Aorta (tissue), 5 donors: Measurements from ENCODE around the gene GADD45G. TPM values are rescaled to one million over a fixed set of nuclear protein-coding genes. Genes with fewer than 3 reads are reported as not detected.

Experiments used
- ATAC-seq: fragments of 200-7000 bp; cut with Tn5 transposase; one replicate; pipeline ENCODE4 v1.9.1; 2022; ENCODE audit warnings: moderate library complexity; ENCODE audit not compliant: low FRiP score
- DNase-seq, 2 donors: peaks; one replicate each; pipeline ENCODE4 v3.0.0-alpha.2; 2020
- H3K27ac ChIP-seq, 2 donors: one replicate each; pipeline ENCODE4 v1.5.1; 2013; ENCODE audit warnings: low read length in 2 of 2, mild to moderate bottlenecking in 2 of 2, moderate library complexity in 2 of 2, control low read depth in 1 of 2, inconsistent platforms in 1 of 2, low read depth in 1 of 2
- H3K27me3 ChIP-seq, 2 donors: one replicate each; pipeline ENCODE4 v1.6.1; 2013; ENCODE audit warnings: control low read depth in 1 of 2, low read length in 1 of 2, mild to moderate bottlenecking in 1 of 2, moderate library complexity in 1 of 2; ENCODE audit not compliant: insufficient read depth in 2 of 2, control insufficient read depth in 1 of 2
- H3K36me3 ChIP-seq, 2 donors: one replicate each; pipeline ENCODE4 v1.6.1; 2013; ENCODE audit warnings: control low read depth in 1 of 2, low read length in 1 of 2, mild to moderate bottlenecking in 1 of 2; ENCODE audit not compliant: insufficient read depth in 2 of 2, control insufficient read depth in 1 of 2
- H3K4me1 ChIP-seq, 2 donors: one replicate each; pipeline ENCODE4 v1.6.1; 2013; ENCODE audit warnings: low read length in 2 of 2, control low read depth in 1 of 2, mild to moderate bottlenecking in 1 of 2, moderate library complexity in 1 of 2; ENCODE audit not compliant: insufficient read depth in 2 of 2, control insufficient read depth in 1 of 2
- H3K4me3 ChIP-seq, 2 donors: one replicate each; pipeline ENCODE4 v1.5.1; 2013; ENCODE audit warnings: low read length in 2 of 2, control low read depth in 1 of 2, mild to moderate bottlenecking in 1 of 2
- H3K9me3 ChIP-seq: one replicate; pipeline ENCODE4 v1.6.1; 2013; ENCODE audit warnings: mild to moderate bottlenecking, low read length; ENCODE audit not compliant: control insufficient read depth
- WGBS, 2 donors: extraction: QIAGEN DNeasy Blood & Tissue Kit; methylation state at CpG; one replicate each; pipeline ENCODE4 v1.1.7; 2013; 5-methylcytosine and 5-hydroxymethylcytosine counted together
- intact Hi-C, 2 donors: fragments of 100-400 bp; cut with DNase I; formaldehyde crosslinking; loops; one replicate each; pipeline versions ENCODE4 v1.14.2 to v1.15.0; 2022
- polyA plus RNA-seq, 2 donors: library from polyadenylated mRNA; stranded (reverse); fragments of 200-250 nt; gene quantifications; one replicate each; pipeline ENCODE4 v1.2.3, GENCODE V29; 2013
- total RNA-seq, 2 donors: library from RNA; stranded (reverse); fragmentation: NEBNext Ultra II Directional; extraction: Animal tissue kit (Norgen Biotek cat#: 25700); gene quantifications; one replicate each; pipeline ENCODE4 v1.2.1, GENCODE V29; 2021
- donor health status: healthy with polysubstance abuse.
- donor health status: Bipolar disorder and iron deficiency.
- donor health status: DM: no; HTN: no; CAD: no.
- donor health status: DM: no; HTN: no; CAD: no.
- donor health status: DM: yes; HTN: yes; CAD: no.

GADD45G gene
- total and polyA plus RNA-seq, 4 donors: 4.5 to 30.4 (median 6.4) TPM

DNA sequence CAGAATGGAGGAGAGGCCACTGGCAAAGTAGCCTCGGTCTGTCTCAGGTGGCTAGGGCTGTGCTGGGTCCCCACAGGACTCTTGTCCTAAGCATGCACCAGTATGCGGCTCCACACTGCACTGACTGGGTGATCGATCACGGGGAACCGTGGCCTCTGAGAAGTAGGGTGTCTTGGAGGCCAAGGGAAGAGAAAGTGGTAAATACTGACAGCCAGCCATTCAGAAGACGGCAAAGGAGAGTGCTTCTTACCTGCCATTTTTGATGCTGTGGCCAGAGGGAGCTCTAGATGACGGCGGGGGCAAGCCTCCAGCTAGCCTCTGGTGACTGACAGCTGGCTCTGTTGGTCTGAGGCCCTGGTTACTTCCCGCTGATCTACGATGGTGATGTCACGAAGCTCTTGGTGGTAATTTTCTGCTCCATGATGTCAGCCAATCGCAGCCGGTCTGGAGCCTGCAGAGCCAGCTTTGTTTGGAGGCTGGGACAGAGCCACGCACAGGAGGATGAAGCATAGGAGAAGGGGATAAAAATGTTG lies 40.4 kb upstream of the GADD45G start:
- peaks cover 0 to 2% of the 10 kb centered on the region in 2 donors for H3K27me3 ChIP-seq
- H3K27ac ChIP-seq: no peak overlapping the region
- no peaks in the 10 kb centered on the region for H3K36me3 ChIP-seq
- intact Hi-C loops: no loop called here
- H3K4me1 ChIP-seq: no peaks in the 10 kb centered on the region
- H3K9me3 ChIP-seq: peaks cover 1% of the 10 kb centered on the region
- ATAC-seq (no peak), DNase-seq (no peak)
- WGBS, 2 donors: 58 to 60% methylated on average over 14 of the region's 14 CpGs
- no peak overlapping the region for H3K4me3 ChIP-seq

DNA sequence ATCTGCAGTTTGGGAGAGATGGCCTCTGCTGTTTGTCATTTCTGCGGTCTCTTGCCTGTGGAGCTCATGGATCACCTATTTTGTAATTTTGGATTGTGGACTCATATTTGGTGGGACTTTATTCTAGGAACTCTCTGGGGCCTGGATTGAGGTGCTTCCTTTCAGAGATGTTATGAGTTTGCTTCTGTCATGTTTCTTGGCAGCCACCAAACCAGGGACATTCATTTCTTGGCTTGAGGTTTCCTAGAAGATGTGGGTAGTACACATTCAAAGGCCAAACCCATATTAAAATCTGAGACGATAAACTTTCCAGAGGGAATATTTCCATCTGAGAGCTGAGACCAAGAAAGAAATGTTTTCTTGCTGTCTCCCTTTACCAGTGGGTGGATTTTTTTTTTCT lies 37.2 kb upstream of the GADD45G start:
- Histone ChIP-seq H3K27ac (no peak overlapping the region), H3K4me1 (no peaks in the 10 kb centered on the region), H3K36me3 (no peaks in the 10 kb centered on the region), H3K27me3 (peaks cover 0 to 2% of the 10 kb centered on the region in 2 donors), H3K9me3 (peaks cover 1% of the 10 kb centered on the region), H3K4me3 (no peak overlapping the region)
- intact Hi-C loops: no loop called here
- ATAC-seq: no peak
- WGBS, 2 donors: 93 to 94% methylated on average over 2 of the region's 2 CpGs
- no peak for DNase-seq

DNA sequence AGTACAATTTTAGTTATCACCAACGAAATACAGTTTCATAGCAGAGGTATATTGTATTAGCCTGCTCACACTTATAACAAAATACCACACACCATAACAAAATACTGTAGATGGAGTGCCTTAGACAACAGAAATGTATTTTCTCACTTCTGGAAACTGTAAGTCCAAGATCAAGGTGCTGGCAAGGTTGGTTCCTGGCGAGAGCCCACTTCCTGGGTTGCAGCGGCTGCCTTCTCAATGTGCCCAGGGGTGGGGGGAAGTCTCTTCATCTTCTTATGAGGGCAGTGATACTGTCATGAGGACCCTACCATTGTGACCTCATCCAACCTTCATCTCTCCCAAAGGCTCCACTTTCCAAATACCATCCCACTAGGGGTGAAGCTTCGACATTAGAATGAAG lies 30.5 kb upstream of the GADD45G start:
- no peak for ATAC-seq

DNA sequence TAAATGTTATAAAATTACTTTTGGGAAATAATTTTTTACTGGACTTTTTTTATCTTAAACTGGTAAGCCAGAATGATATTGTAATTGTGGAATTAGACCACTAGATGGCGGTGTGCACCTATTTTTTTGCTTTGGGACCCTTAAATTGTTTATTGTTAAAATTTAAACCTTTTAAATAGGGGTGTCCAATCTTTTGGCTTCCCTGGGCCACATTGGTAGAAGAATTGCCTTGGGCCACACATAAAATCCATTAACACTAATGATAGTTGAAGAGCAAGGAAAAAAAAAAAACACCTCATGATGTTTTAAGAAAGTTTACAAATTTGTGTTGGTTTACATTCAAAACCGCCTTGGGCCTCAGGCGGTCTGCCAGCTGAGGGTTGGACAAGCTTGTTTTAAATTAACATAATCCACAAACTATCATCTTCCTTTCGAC lies 28.4 kb upstream of the GADD45G start:
- ATAC-seq: no peak
- H3K27me3 ChIP-seq: no peaks in the 10 kb centered on the region
- peak in 1 of 2 donors; percentile 49 for DNase-seq
- no peak overlapping the region for H3K4me3 ChIP-seq
- H3K27ac ChIP-seq: no peak overlapping the region
- H3K4me1 ChIP-seq: no peaks in the 10 kb centered on the region
- H3K36me3 ChIP-seq: no peaks in the 10 kb centered on the region
- WGBS, 2 donors: 29 to 36% methylated on average over 4 of the region's 4 CpGs
- intact Hi-C loops: no loop called here
- H3K9me3 ChIP-seq: peaks cover 3% of the 10 kb centered on the region

More for the DNA sequence above, 30.5 kb upstream of the GADD45G start:
- no peak for DNase-seq
- no peaks in the 10 kb centered on the region for H3K36me3 ChIP-seq
- H3K27me3 ChIP-seq: no peaks in the 10 kb centered on the region
- intact Hi-C loops: no loop called here
- no peaks in the 10 kb centered on the region for H3K4me1 ChIP-seq
- no peaks in the 10 kb centered on the region for H3K9me3 ChIP-seq
- H3K4me3 ChIP-seq: no peak overlapping the region
- WGBS, 2 donors: 52 to 53% methylated on average over 4 of the region's 4 CpGs
- no peak overlapping the region for H3K27ac ChIP-seq

DNA sequence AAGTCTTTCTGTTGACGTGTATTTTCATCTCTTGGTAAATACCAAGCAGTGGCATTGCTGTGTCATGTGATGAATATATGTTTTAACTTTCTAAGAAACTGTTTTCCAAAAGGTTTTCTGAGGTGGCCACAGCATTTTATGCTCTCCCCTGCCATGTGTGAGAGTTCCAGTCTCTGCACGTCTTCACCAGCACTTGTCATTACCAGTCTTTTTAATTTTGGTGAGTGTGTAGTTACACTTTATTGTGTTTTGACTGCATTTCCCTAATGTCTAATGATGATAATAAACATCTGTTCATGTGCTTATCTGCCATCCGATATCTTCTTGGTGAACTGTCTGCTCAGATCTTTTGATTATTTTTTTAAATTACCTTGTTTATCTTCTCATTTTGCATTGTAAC lies 27.4 kb upstream of the GADD45G start:
- Histone ChIP-seq H3K27ac (no peak overlapping the region), H3K4me1 (no peaks in the 10 kb centered on the region), H3K27me3 (no peaks in the 10 kb centered on the region), H3K36me3 (no peaks in the 10 kb centered on the region), H3K9me3 (peaks cover 3% of the 10 kb centered on the region), H3K4me3 (no peak overlapping the region)
- DNase-seq (no peak), ATAC-seq (no peak)
- intact Hi-C loops: no loop called here
- 84 to 89% methylated on average over 3 of the region's 3 CpGs for WGBS, 2 donors

DNA sequence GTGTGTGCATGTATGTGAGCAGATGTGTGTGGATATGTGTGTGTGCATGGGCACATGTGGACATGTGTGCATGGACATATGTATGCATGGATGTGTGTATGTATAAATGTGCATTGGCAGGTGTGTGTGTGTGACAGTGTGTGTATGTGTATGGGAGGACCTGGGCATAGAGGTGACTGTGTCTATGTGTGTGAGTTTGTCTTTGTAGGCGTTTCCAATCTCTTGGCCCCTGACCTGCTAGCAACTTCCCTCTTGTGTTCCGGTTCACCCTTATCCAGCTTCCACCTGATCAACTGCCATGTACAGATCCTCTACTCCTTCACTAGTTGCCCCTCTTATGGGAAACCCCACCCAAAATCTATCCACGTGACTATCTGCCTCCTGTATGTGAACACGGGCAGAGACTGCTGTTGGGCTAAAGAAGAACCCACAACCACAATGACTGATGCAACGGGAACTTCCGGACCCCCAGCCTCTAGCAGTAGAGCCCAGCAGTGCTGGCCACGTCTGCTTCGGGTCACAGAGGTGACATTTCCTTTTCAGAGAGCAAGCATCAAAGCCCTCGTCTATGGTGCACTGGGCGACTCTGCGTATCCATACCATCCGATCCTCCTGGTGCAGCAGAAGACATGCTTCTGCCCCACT lies 24.9 kb upstream of the GADD45G start:
- Histone ChIP-seq H3K4me1 (no peaks in the 10 kb centered on the region), H3K36me3 (no peaks in the 10 kb centered on the region), H3K4me3 (no peak overlapping the region), H3K27ac (no peak overlapping the region), H3K27me3 (no peaks in the 10 kb centered on the region), H3K9me3 (peaks cover 3% of the 10 kb centered on the region)
- 84 to 87% methylated on average over 12 of the region's 12 CpGs for WGBS, 2 donors
- intact Hi-C loops: no loop called here
- DNase-seq (peak in 1 of 2 donors; percentile 45), ATAC-seq (no peak)

DNA sequence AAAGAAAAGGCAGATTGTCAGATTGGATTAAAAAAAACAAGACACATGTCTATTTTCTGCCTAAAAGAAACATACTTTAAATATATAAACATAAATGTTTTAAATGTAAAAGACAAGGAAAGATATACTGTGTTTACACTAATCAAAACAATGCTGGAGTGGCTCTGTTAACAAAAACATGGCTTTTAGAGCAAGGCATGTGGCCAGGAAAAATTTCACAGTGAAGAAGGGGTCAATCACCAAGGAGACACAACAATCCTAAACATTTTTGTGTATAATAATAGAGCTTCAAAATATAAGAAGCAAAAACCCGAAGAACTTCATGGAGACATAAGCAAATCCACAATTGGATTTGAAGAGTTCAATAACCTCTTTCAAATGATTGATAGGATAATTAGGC lies 18.5 kb upstream of the GADD45G start:
- no peak overlapping the region for H3K27ac ChIP-seq
- no peaks in the 10 kb centered on the region for H3K4me1 ChIP-seq
- WGBS, 2 donors: 18 to 27% methylated on average over 1 of the region's 1 CpG
- no peaks in the 10 kb centered on the region for H3K9me3 ChIP-seq
- H3K36me3 ChIP-seq: no peaks in the 10 kb centered on the region
- no peaks in the 10 kb centered on the region for H3K27me3 ChIP-seq
- H3K4me3 ChIP-seq: no peak overlapping the region
- ATAC-seq: no peak
- intact Hi-C loops: no loop called here
- DNase-seq: no peak

DNA sequence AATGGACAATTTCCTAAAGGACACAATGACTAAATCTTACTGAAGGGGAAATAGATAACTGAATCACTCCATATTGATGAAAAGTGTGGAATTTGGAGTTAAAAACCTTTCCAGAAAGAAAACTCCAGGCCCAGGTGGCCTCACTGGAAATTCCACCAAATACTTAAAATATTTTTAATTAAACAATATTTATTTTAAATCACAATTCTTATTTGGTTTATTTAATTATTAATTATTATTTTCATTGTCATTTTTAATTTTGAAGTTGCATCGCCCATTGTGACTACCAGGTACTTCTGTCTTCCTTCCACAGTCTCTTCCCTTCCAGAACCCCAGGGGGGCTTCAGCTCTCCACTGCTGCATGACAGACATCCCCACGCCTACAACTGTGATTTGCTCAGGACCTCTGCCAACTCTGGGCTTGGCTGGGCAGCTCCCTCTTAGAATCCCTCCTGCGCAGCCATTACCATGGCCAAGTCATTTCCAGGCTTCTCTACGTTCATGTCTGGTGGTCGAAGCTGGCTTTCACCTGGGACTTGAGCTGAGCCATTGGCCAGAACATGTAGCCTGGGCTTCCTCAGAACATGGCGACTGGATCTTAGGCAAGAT lies 16.4 kb upstream of the GADD45G start:
- intact Hi-C loops: no loop called here

DNA sequence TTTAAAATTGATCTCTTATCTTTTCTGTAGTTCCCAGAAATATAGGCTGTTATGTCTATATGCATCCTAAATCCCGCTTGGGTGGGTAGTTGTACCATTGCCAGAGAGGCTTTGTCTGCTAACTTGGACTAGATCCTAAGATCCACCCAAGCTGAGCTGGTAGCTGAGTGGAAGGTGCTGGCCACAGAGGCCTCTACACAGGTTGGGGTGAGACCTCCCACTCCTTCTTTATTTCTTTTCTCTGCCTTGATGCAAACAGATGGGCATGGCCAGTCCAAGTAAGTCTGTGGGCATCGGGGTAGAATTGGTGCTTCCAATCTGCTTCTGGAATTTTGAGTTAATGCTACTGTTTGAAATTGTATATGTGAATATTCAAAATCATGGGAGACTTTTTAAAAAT lies 14.4 kb upstream of the GADD45G start:
- Histone ChIP-seq H3K36me3 (no peaks in the 10 kb centered on the region), H3K4me3 (no peak overlapping the region), H3K9me3 (no peaks in the 10 kb centered on the region), H3K4me1 (no peaks in the 10 kb centered on the region), H3K27me3 (no peaks in the 10 kb centered on the region), H3K27ac (no peak overlapping the region)
- ATAC-seq: no peak
- 92 to 96% methylated on average over 2 of the region's 2 CpGs for WGBS, 2 donors
- intact Hi-C loops: no loop called here
- DNase-seq: no peak

More for the DNA sequence above, 16.4 kb upstream of the GADD45G start:
- Histone ChIP-seq H3K4me3 (no peak overlapping the region), H3K36me3 (no peaks in the 10 kb centered on the region), H3K4me1 (no peaks in the 10 kb centered on the region), H3K27ac (no peak overlapping the region), H3K27me3 (no peaks in the 10 kb centered on the region), H3K9me3 (no peaks in the 10 kb centered on the region)
- WGBS, 2 donors: 84 to 87% methylated on average over 6 of the region's 6 CpGs
- DNase-seq (no peak), ATAC-seq (no peak)
